Endothelial cell of umbilical vein (primary cell): ENCODE measurements around the gene KCNC1.

Experiments
- JUN ChIP-seq: IDR thresholded peaks from 2 replicates; pipeline ENCODE4 v1.6.1; 2011; ENCODE audit warnings: borderline replicate concordance, low read depth; ENCODE audit not compliant: insufficient read length, insufficient read depth
- TF ChIP-seq, protein P1 (sequence below), 2 donors: IDR thresholded peaks; 1 replicate in 1 of 2; 2 replicates in 1 of 2; pipeline ENCODE4 v1.5.1; 2011; ENCODE audit warnings: low read length in 2 of 2, mild to moderate bottlenecking in 2 of 2, moderate library complexity in 2 of 2, control low read depth in 1 of 2, inconsistent platforms in 1 of 2, low read depth in 1 of 2; ENCODE audit not compliant: insufficient read depth in 1 of 2; ENCODE audit errors: extremely low read depth in 1 of 2

DNA sequence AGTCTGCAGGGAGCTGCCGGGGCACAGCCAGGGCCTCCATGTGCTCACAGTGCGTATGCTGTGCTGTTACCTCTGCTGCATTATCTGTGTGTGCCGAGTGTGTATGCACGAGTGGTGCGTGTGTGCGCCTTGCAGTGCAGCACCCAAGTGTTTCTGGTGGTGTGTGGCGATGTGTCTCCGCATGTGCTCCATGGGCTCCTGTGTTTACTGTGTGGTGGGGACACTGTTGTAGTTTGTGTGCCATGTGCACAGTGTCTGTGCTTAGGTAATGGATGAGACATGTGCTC, 31.4 kb downstream of the KCNC1 start:
- TF ChIP-seq, protein P1, sequence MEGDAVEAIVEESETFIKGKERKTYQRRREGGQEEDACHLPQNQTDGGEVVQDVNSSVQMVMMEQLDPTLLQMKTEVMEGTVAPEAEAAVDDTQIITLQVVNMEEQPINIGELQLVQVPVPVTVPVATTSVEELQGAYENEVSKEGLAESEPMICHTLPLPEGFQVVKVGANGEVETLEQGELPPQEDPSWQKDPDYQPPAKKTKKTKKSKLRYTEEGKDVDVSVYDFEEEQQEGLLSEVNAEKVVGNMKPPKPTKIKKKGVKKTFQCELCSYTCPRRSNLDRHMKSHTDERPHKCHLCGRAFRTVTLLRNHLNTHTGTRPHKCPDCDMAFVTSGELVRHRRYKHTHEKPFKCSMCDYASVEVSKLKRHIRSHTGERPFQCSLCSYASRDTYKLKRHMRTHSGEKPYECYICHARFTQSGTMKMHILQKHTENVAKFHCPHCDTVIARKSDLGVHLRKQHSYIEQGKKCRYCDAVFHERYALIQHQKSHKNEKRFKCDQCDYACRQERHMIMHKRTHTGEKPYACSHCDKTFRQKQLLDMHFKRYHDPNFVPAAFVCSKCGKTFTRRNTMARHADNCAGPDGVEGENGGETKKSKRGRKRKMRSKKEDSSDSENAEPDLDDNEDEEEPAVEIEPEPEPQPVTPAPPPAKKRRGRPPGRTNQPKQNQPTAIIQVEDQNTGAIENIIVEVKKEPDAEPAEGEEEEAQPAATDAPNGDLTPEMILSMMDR (IDR thresholded peaks at IDR 0.05; ENCODE audit: extremely low read depth in 1 of 2, insufficient read depth in 1 of 2, low read depth in 1 of 2, low read length in 2 of 2) = no peak
- no peak for TF ChIP-seq JUN
